ENCODE results near the gene CACNA1I.
"Not testable (repeated sequence)": the region's sequence is repeated elsewhere in the genome, so short reads cannot be mapped to it uniquely, and the experiment has no call there.

Gene CACNA1I

GRCh38 chr22:39570665-39571064 is at the start of gene CACNA1I:
Gene CACNA1I (plus strand): TSS chr22:39570753. CDS start chr22:39570753, 0 bp downstream.
- DNase-seq, result no peak

- not testable (repeated sequence) for DNase-seq
These were observed 49.3 kb upstream of the CACNA1I start for GRCh38 chr22:39521106-39521885.

- DNase-seq, result not testable (repeated sequence)
These were observed 48.5 kb upstream of the CACNA1I start for GRCh38 chr22:39522091-39522490.

- DNase-seq, result no peak
These were observed 47.8 kb upstream of the CACNA1I start for GRCh38 chr22:39522567-39523300.

GRCh38 chr22:39524089-39524752 is 46.3 kb upstream of the CACNA1I start:
- no peak for DNase-seq

- no peak for DNase-seq
These were observed 45.5 kb upstream of the CACNA1I start for GRCh38 chr22:39524753-39525657.

- no peak for DNase-seq
These were observed 44.9 kb upstream of the CACNA1I start for GRCh38 chr22:39525658-39525975.

- peak; percentile 61 for DNase-seq
These were observed 43.8 kb upstream of the CACNA1I start for GRCh38 chr22:39526736-39527171.

- DNase-seq, result no peak
These were observed 43.0 kb upstream of the CACNA1I start for GRCh38 chr22:39527481-39527961.

- DNase-seq, result no peak
These were observed 42.4 kb upstream of the CACNA1I start for GRCh38 chr22:39528080-39528661.

GRCh38 chr22:39528681-39529486 is 41.7 kb upstream of the CACNA1I start:
- DNase-seq, result peak; percentile 92

GRCh38 chr22:39529487-39529851 is 41.1 kb upstream of the CACNA1I start:
- DNase-seq, result no peak

- no peak for DNase-seq
These were observed 40.4 kb upstream of the CACNA1I start for GRCh38 chr22:39530116-39530515.

GRCh38 chr22:39530692-39531331 is 39.7 kb upstream of the CACNA1I start:
- DNase-seq, result no peak

GRCh38 chr22:39532215-39533073 is 38.1 kb upstream of the CACNA1I start, which contains the start of gene RPS19BP1:
Gene RPS19BP1 (minus strand): TSS chr22:39532748. CDS start chr22:39532738, 10 bp downstream.
- peak; percentile 100 for DNase-seq

- DNase-seq, result no peak
These were observed 36.5 kb upstream of the CACNA1I start for GRCh38 chr22:39534092-39534506.

GRCh38 chr22:39534591-39535356 is 35.8 kb upstream of the CACNA1I start:
- DNase-seq, result peak; percentile 84

GRCh38 chr22:39535357-39535725 is 35.2 kb upstream of the CACNA1I start:
- no peak for DNase-seq

Data from CD4-positive, alpha-beta T cell treated with Interleukin-6 for 4 hours (primary cell).